Endothelial cell of umbilical vein (primary cell): ENCODE data around the gene AMZ1.

Source experiments
- CTCF ChIP-seq, 2 donors: IDR thresholded peaks; 1 replicate in 1 of 2; 2 replicates in 1 of 2; pipeline ENCODE4 v1.5.1; 2011; ENCODE audit warnings: low read length in 2 of 2, mild to moderate bottlenecking in 2 of 2, moderate library complexity in 2 of 2, control low read depth in 1 of 2, inconsistent platforms in 1 of 2, low read depth in 1 of 2; ENCODE audit not compliant: insufficient read depth in 1 of 2; ENCODE audit errors: extremely low read depth in 1 of 2
- EZH2 ChIP-seq: IDR thresholded peaks from 2 replicates; pipeline ENCODE4 v1.6.1; 2012; ENCODE audit warnings: borderline replicate concordance, low read depth, mild to moderate bottlenecking, moderate library complexity, low read length, inconsistent platforms; ENCODE audit not compliant: severe bottlenecking
- JUN ChIP-seq: IDR thresholded peaks from 2 replicates; pipeline ENCODE4 v1.6.1; 2011; ENCODE audit warnings: borderline replicate concordance, low read depth; ENCODE audit not compliant: insufficient read length, insufficient read depth
- MYC ChIP-seq: IDR thresholded peaks from one replicate; pipeline ENCODE4 v1.6.1; 2011; ENCODE audit warnings: mild to moderate bottlenecking, low read depth, low read length
- POLR2A ChIP-seq: IDR thresholded peaks from 2 replicates; pipeline ENCODE4 v1.6.1; 2012; ENCODE audit warnings: low read depth, mild to moderate bottlenecking, control low read depth, low read length

- no peak for TF ChIP-seq POLR2A
- no peak for TF ChIP-seq JUN
- no peak for TF ChIP-seq CTCF (IDR thresholded peaks at IDR 0.05; ENCODE audit: extremely low read depth in 1 of 2, insufficient read depth in 1 of 2, low read depth in 1 of 2, low read length in 2 of 2)
- TF ChIP-seq EZH2 = no peak
- no peak for TF ChIP-seq MYC
Observed at GRCh38 chr7:2758673-2759616, 70.9 kb downstream of the AMZ1 start.
